Cortex of kidney (tissue), 1 donor: ENCODE results near the gene SPATA31A5.
"Not testable (repeated sequence)": the region's sequence is repeated elsewhere in the genome, so short reads cannot be mapped to it uniquely, and the experiment has no call there.

Experiments used
- DNase-seq: peaks from one replicate; lab custom pipeline; 2025; lab: John Stamatoyannopoulos, UW

SPATA31A5 gene

DNA sequence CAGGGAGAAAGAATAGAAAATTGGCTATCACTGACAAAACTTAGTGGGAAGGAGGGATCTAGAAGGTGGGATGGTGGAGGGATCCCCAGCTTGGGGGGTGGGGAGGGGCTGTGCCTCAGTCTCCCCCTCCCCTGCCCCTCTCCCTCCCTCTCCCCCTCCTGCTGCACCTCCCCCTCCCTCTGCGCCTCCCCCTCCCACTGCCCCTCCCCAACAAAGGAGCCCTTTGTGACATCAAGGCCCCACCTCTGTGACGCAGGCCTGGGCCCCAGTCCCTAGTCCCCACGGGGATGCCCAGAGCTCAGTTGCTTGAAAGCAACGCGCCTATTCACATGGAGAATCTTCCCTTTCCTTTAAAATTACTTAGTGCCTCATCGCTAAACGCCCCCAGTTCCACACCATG, at the start of gene SPATA31A5:
SPATA31A5 (plus strand) TSS at position 301 of the 400 bp plus-strand sequence; CDS start at position 330, 29 bp downstream.
- not testable (repeated sequence) for DNase-seq

DNA sequence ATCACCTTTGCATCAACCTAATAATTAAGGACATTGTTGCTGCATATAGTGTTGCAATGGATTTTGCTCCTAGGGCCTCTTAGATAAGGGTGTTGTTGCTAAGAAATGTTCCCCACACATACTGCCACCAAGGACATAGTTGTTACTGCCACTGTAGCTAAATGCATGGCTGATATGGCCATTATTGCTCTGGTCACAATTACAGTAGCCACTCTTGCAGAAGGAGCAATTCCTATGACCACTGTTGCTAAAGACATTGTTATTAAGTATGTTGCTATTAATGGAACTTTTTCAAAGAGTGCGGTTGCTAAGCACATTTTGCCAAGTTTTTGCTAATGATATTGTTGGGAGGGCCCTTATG, 48.8 kb downstream of the SPATA31A5 start:
- not testable (repeated sequence) for DNase-seq

DNA sequence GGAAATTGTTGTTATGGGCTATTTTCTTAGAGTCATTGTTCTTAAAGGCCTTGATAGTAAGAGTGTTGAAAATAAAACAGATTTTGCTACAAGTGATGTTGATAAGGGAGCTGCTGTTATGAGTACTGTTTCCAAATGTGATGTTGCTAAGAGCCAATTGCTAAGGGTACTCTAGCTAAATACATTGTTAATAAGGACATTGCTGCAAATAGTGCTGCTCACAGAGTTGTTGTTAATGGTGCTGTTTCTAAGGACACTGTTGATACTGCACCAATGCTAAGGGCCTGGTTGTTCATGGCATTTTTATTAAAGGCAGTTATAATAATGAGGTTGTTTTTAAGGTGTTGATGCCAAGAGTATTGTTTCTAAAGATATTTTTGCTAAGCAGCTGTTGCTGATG, 52.2 kb downstream of the SPATA31A5 start:
- not testable (repeated sequence) for DNase-seq
